Ovary (tissue), 3 donors: ENCODE results near the gene FAS.

ENCODE experiments used
- EP300 ChIP-seq: sonication (generic); formaldehyde crosslinking; IDR thresholded peaks from one replicate; pipeline ENCODE4 v1.6.1; 2017; ENCODE audit warnings: antibody characterized with exemption
- TF ChIP-seq, protein P1 (sequence below), 3 donors: fragments of 450-650 bp in 2 of 3; fragments of 200-600 bp in 1 of 3; IDR thresholded peaks; one replicate each; pipeline versions ENCODE4 v1.5.1 to v1.8.0; 2016 to 2022; ENCODE audit warnings: antibody characterized with exemption in 3 of 3, mild to moderate bottlenecking in 1 of 3
- donor health status: DM: no; HTN: no; CAD: no.

DNA sequence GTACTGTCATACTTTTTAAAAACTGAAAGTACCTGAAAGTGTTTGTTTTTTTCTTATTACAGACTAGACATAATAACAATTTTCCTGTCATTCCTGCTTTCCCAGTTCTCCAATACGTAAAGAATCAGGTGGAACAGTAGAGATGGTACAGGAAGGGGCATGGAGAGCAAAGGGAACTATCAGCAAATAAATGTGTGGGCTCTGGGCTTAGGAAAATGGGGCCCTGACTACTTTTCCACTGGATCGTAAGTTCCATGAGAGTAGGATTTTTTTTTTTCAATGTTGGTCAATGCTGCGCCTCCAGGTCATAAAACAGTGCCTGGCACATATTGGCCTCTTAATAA lies 15.2 kb upstream of the FAS start:
- TF ChIP-seq, protein P1, sequence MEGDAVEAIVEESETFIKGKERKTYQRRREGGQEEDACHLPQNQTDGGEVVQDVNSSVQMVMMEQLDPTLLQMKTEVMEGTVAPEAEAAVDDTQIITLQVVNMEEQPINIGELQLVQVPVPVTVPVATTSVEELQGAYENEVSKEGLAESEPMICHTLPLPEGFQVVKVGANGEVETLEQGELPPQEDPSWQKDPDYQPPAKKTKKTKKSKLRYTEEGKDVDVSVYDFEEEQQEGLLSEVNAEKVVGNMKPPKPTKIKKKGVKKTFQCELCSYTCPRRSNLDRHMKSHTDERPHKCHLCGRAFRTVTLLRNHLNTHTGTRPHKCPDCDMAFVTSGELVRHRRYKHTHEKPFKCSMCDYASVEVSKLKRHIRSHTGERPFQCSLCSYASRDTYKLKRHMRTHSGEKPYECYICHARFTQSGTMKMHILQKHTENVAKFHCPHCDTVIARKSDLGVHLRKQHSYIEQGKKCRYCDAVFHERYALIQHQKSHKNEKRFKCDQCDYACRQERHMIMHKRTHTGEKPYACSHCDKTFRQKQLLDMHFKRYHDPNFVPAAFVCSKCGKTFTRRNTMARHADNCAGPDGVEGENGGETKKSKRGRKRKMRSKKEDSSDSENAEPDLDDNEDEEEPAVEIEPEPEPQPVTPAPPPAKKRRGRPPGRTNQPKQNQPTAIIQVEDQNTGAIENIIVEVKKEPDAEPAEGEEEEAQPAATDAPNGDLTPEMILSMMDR (IDR thresholded peaks at IDR 0.05), result no peak
- no peak for TF ChIP-seq EP300
